ENCODE measurements around the gene ETV2.

Gene ETV2

GRCh38 chr19:35656700-35657099, 15.2 kb downstream of the ETV2 start:
- 88% methylated on average over 1 of the region's 6 CpGs; no CpG with 5 or more reads in 1 of the 2 experiments for WGBS, 2 experiments (ENCODE audit: insufficient coverage in 2 of 2)
- H3K4me1 ChIP-seq (ENCODE audit: control insufficient read depth, insufficient read depth, low read length, poor library complexity, severe bottlenecking): no peaks in the 10 kb centered on the region
- peaks cover 67% of the 10 kb centered on the region for H3K36me3 ChIP-seq (ENCODE audit: control insufficient read depth, insufficient read depth, low read length)

GRCh38 chr19:35657904-35658700, 16.6 kb downstream of the ETV2 start:
- WGBS, 2 experiments (ENCODE audit: insufficient coverage in 2 of 2): 95 to 97% methylated on average over 7 to 13 of the region's 15 CpGs
- no peak overlapping the region for H3K27ac ChIP-seq (ENCODE audit: low read depth, low read length, severe bottlenecking)
- H3K4me3 ChIP-seq (ENCODE audit: extremely low read depth, insufficient read depth, low read length, poor library complexity, severe bottlenecking): no peak overlapping the region
- H3K36me3 ChIP-seq (ENCODE audit: control insufficient read depth, insufficient read depth, low read length): peaks cover 57% of the 10 kb centered on the region
- no peaks in the 10 kb centered on the region for H3K4me1 ChIP-seq (ENCODE audit: control insufficient read depth, insufficient read depth, low read length, poor library complexity, severe bottlenecking)
- no peaks in the 10 kb centered on the region for H3K9me3 ChIP-seq (ENCODE audit: control insufficient read depth, low read length)

More at GRCh38 chr19:35656700-35657099, 15.2 kb downstream of the ETV2 start:
- Histone ChIP-seq H3K4me3 (ENCODE audit: extremely low read depth, insufficient read depth, low read length, poor library complexity, severe bottlenecking) (no peak overlapping the region), H3K9me3 (ENCODE audit: control insufficient read depth, low read length) (no peaks in the 10 kb centered on the region), H3K27ac (ENCODE audit: low read depth, low read length, severe bottlenecking) (no peak overlapping the region)

GRCh38 chr19:35661995-35662340, 20.4 kb downstream of the ETV2 start:
- Histone ChIP-seq H3K4me1 (ENCODE audit: control insufficient read depth, insufficient read depth, low read length, poor library complexity, severe bottlenecking) (no peaks in the 10 kb centered on the region), H3K36me3 (ENCODE audit: control insufficient read depth, insufficient read depth, low read length) (peaks cover 23% of the 10 kb centered on the region), H3K27ac (ENCODE audit: low read depth, low read length, severe bottlenecking) (no peak overlapping the region), H3K9me3 (ENCODE audit: control insufficient read depth, low read length) (no peaks in the 10 kb centered on the region), H3K4me3 (ENCODE audit: extremely low read depth, insufficient read depth, low read length, poor library complexity, severe bottlenecking) (no peak overlapping the region)
- 89 to 94% methylated on average over 1 to 5 of the region's 6 CpGs for WGBS, 2 experiments (ENCODE audit: insufficient coverage in 2 of 2)

- Histone ChIP-seq H3K9me3 (ENCODE audit: control insufficient read depth, low read length) (no peaks in the 10 kb centered on the region), H3K4me1 (ENCODE audit: control insufficient read depth, insufficient read depth, low read length, poor library complexity, severe bottlenecking) (no peaks in the 10 kb centered on the region)
- WGBS, 2 experiments (ENCODE audit: insufficient coverage in 2 of 2): 67 to 77% methylated on average over 3 of the region's 3 CpGs
Observed at GRCh38 chr19:35663981-35664380, 22.4 kb downstream of the ETV2 start.

GRCh38 chr19:35665157-35665556, 23.6 kb downstream of the ETV2 start:
- Histone ChIP-seq H3K36me3 (ENCODE audit: control insufficient read depth, insufficient read depth, low read length) (no peaks in the 10 kb centered on the region), H3K4me3 (ENCODE audit: extremely low read depth, insufficient read depth, low read length, poor library complexity, severe bottlenecking) (no peak overlapping the region), H3K27ac (ENCODE audit: low read depth, low read length, severe bottlenecking) (no peak overlapping the region), H3K4me1 (ENCODE audit: control insufficient read depth, insufficient read depth, low read length, poor library complexity, severe bottlenecking) (no peaks in the 10 kb centered on the region), H3K9me3 (ENCODE audit: control insufficient read depth, low read length) (no peaks in the 10 kb centered on the region)
- 90 to 96% methylated on average over 24 of the region's 24 CpGs for WGBS, 2 experiments (ENCODE audit: insufficient coverage in 2 of 2)

More at GRCh38 chr19:35663981-35664380, 22.4 kb downstream of the ETV2 start:
- Histone ChIP-seq H3K36me3 (ENCODE audit: control insufficient read depth, insufficient read depth, low read length) (peaks cover 4% of the 10 kb centered on the region), H3K27ac (ENCODE audit: low read depth, low read length, severe bottlenecking) (no peak overlapping the region), H3K4me3 (ENCODE audit: extremely low read depth, insufficient read depth, low read length, poor library complexity, severe bottlenecking) (no peak overlapping the region)

- H3K4me1 ChIP-seq (ENCODE audit: control insufficient read depth, insufficient read depth, low read length, poor library complexity, severe bottlenecking): no peaks in the 10 kb centered on the region
- no peaks in the 10 kb centered on the region for H3K9me3 ChIP-seq (ENCODE audit: control insufficient read depth, low read length)
- no peak overlapping the region for H3K4me3 ChIP-seq (ENCODE audit: extremely low read depth, insufficient read depth, low read length, poor library complexity, severe bottlenecking)
- no peak overlapping the region for H3K27ac ChIP-seq (ENCODE audit: low read depth, low read length, severe bottlenecking)
- WGBS, 2 experiments (ENCODE audit: insufficient coverage in 2 of 2): 79 to 95% methylated on average over 2 of the region's 7 CpGs
- H3K36me3 ChIP-seq (ENCODE audit: control insufficient read depth, insufficient read depth, low read length): no peaks in the 10 kb centered on the region
Observed at GRCh38 chr19:35665604-35666003, 24.1 kb downstream of the ETV2 start.

GRCh38 chr19:35666251-35666913, 24.8 kb downstream of the ETV2 start, which contains the start of gene UPK1A:
Gene UPK1A (plus strand): TSS chr19:35666517. CDS start chr19:35666813, 296 bp downstream.
- WGBS, 2 experiments (ENCODE audit: insufficient coverage in 2 of 2): 93 to 96% methylated on average over 7 to 13 of the region's 16 CpGs
- H3K27ac ChIP-seq (ENCODE audit: low read depth, low read length, severe bottlenecking): no peak within 1 kb of the TSS

GRCh38 chr19:35669566-35669965, 28.0 kb downstream of the ETV2 start:
- H3K4me1 ChIP-seq (ENCODE audit: control insufficient read depth, insufficient read depth, low read length, poor library complexity, severe bottlenecking): no peaks in the 10 kb centered on the region
- no peak overlapping the region for H3K27ac ChIP-seq (ENCODE audit: low read depth, low read length, severe bottlenecking)
- H3K4me3 ChIP-seq (ENCODE audit: extremely low read depth, insufficient read depth, low read length, poor library complexity, severe bottlenecking): no peak overlapping the region
- no peaks in the 10 kb centered on the region for H3K36me3 ChIP-seq (ENCODE audit: control insufficient read depth, insufficient read depth, low read length)
- H3K9me3 ChIP-seq (ENCODE audit: control insufficient read depth, low read length): no peaks in the 10 kb centered on the region
- WGBS, 2 experiments (ENCODE audit: insufficient coverage in 2 of 2): 64 to 71% methylated on average over 5 of the region's 6 CpGs

More at GRCh38 chr19:35666251-35666913, 24.8 kb downstream of the ETV2 start, which contains the start of gene UPK1A:
- H3K4me1 ChIP-seq (ENCODE audit: control insufficient read depth, insufficient read depth, low read length, poor library complexity, severe bottlenecking): no peaks in the 10 kb centered on the region
- no peaks in the 10 kb centered on the region for H3K9me3 ChIP-seq (ENCODE audit: control insufficient read depth, low read length)
- H3K36me3 ChIP-seq (ENCODE audit: control insufficient read depth, insufficient read depth, low read length): no peaks in the 10 kb centered on the region
- no peak within 1 kb of the TSS for H3K4me3 ChIP-seq (ENCODE audit: extremely low read depth, insufficient read depth, low read length, poor library complexity, severe bottlenecking)

GRCh38 chr19:35669974-35670373, 28.4 kb downstream of the ETV2 start:
- H3K9me3 ChIP-seq (ENCODE audit: control insufficient read depth, low read length): no peaks in the 10 kb centered on the region
- H3K27ac ChIP-seq (ENCODE audit: low read depth, low read length, severe bottlenecking): no peak overlapping the region
- H3K4me3 ChIP-seq (ENCODE audit: extremely low read depth, insufficient read depth, low read length, poor library complexity, severe bottlenecking): no peak overlapping the region
- 70 to 71% methylated on average over 4 of the region's 4 CpGs for WGBS, 2 experiments (ENCODE audit: insufficient coverage in 2 of 2)
- H3K4me1 ChIP-seq (ENCODE audit: control insufficient read depth, insufficient read depth, low read length, poor library complexity, severe bottlenecking): no peaks in the 10 kb centered on the region
- H3K36me3 ChIP-seq (ENCODE audit: control insufficient read depth, insufficient read depth, low read length): no peaks in the 10 kb centered on the region

- WGBS, 2 experiments (ENCODE audit: insufficient coverage in 2 of 2): no CpG with 5 or more reads among the region's 1 CpG
- H3K4me3 ChIP-seq (ENCODE audit: extremely low read depth, insufficient read depth, low read length, poor library complexity, severe bottlenecking): no peak overlapping the region
- H3K27ac ChIP-seq (ENCODE audit: low read depth, low read length, severe bottlenecking): no peak overlapping the region
- H3K4me1 ChIP-seq (ENCODE audit: control insufficient read depth, insufficient read depth, low read length, poor library complexity, severe bottlenecking): no peaks in the 10 kb centered on the region
- no peaks in the 10 kb centered on the region for H3K36me3 ChIP-seq (ENCODE audit: control insufficient read depth, insufficient read depth, low read length)
- H3K9me3 ChIP-seq (ENCODE audit: control insufficient read depth, low read length): no peaks in the 10 kb centered on the region
Observed at GRCh38 chr19:35670686-35671085, 29.1 kb downstream of the ETV2 start.

GRCh38 chr19:35671818-35672217, 30.3 kb downstream of the ETV2 start:
- H3K9me3 ChIP-seq (ENCODE audit: control insufficient read depth, low read length): no peaks in the 10 kb centered on the region
- WGBS, 2 experiments (ENCODE audit: insufficient coverage in 2 of 2): 82 to 85% methylated on average over 1 to 2 of the region's 3 CpGs
- H3K4me3 ChIP-seq (ENCODE audit: extremely low read depth, insufficient read depth, low read length, poor library complexity, severe bottlenecking): no peak overlapping the region
- no peaks in the 10 kb centered on the region for H3K4me1 ChIP-seq (ENCODE audit: control insufficient read depth, insufficient read depth, low read length, poor library complexity, severe bottlenecking)
- H3K27ac ChIP-seq (ENCODE audit: low read depth, low read length, severe bottlenecking): no peak overlapping the region
- no peaks in the 10 kb centered on the region for H3K36me3 ChIP-seq (ENCODE audit: control insufficient read depth, insufficient read depth, low read length)
